SU-DHL-6 (cell line): Measurements from ENCODE around the gene AP1S3.

ENCODE experiments used
- H2AFZ ChIP-seq: fragments of 200-600 bp; sonication (generic); 2 replicates; pipeline ENCODE4 v1.6.1; 2014; ENCODE audit warnings: low read depth, mild to moderate bottlenecking, moderate library complexity, mixed read lengths, antibody characterized with exemption, low read length; ENCODE audit not compliant: severe bottlenecking
- H3F3A ChIP-seq: fragments of 200-600 bp; shearing (Covaris generic); 2 replicates; pipeline ENCODE4 v1.6.0; 2016; ENCODE audit warnings: antibody characterized with exemption, mild to moderate bottlenecking; ENCODE audit not compliant: insufficient read depth
- H3K27ac ChIP-seq: fragments of 200-600 bp; sonication (generic); 2 replicates; pipeline ENCODE4 v1.5.1; 2016; ENCODE audit warnings: low read depth, mild to moderate bottlenecking, low read length, moderate library complexity, mixed read lengths
- H3K27me3 ChIP-seq: fragments of 200-600 bp; sonication (generic), shearing (Covaris generic); 2 replicates; pipeline ENCODE4 v1.6.0; 2014; ENCODE audit warnings: mild to moderate bottlenecking, low read length
- H3K36me3 ChIP-seq: fragments of 200-600 bp; sonication (generic); 2 replicates; pipeline ENCODE4 v1.6.1; 2014; ENCODE audit warnings: mild to moderate bottlenecking, low read length, mixed read lengths
- H3K4me2 ChIP-seq: fragments of 300-600, 200-600 bp; shearing (Covaris generic), sonication (generic); 2 replicates; pipeline ENCODE4 v1.6.0; 2014; ENCODE audit warnings: low read length, low read depth, mild to moderate bottlenecking; ENCODE audit not compliant: poor library complexity, severe bottlenecking
- H3K4me3 ChIP-seq: fragments of 200-600 bp; sonication (generic); 2 replicates; pipeline ENCODE4 v1.5.1; 2014; ENCODE audit warnings: antibody characterized with exemption, low read length, mild to moderate bottlenecking, mixed read lengths; ENCODE audit not compliant: insufficient read depth, poor library complexity, severe bottlenecking
- H3K79me2 ChIP-seq: fragments of 200-600 bp; sonication (generic); 2 replicates; pipeline ENCODE4 v1.6.1; 2014; ENCODE audit warnings: mild to moderate bottlenecking, low read length, moderate library complexity; ENCODE audit not compliant: insufficient read depth
- H3K9ac ChIP-seq: fragments of 200-600 bp; sonication (generic); 2 replicates; pipeline ENCODE4 v1.7.0; 2014; ENCODE audit warnings: mild to moderate bottlenecking, low read length
- H3K9me2 ChIP-seq: fragments of 200-600 bp; sonication (generic); replicated peaks from 2 replicates; pipeline ENCODE4 v1.6.1; 2014; ENCODE audit warnings: low read length; ENCODE audit not compliant: insufficient read depth
- H3K9me3 ChIP-seq: fragments of 200-600 bp; sonication (generic); 2 replicates; pipeline ENCODE4 v1.6.1; 2014; ENCODE audit warnings: low read length, mixed read lengths; ENCODE audit not compliant: insufficient read depth
- H4K20me1 ChIP-seq: fragments of 200-600 bp; sonication (generic); 2 replicates; pipeline ENCODE4 v1.6.1; 2014; ENCODE audit warnings: low read depth, mild to moderate bottlenecking, antibody characterized with exemption, low read length, moderate library complexity, mixed read lengths
- CTCF ChIP-seq: fragments of 200-600 bp; sonication (generic); IDR thresholded peaks from one replicate; pipeline ENCODE4 v1.5.1; 2017; ENCODE audit warnings: antibody characterized with exemption, mild to moderate bottlenecking, low read length, moderate library complexity; ENCODE audit not compliant: insufficient read depth, poor library complexity, severe bottlenecking
- EZH2phosphoT487 ChIP-seq: fragments of 200-600 bp; sonication (generic), shearing (Covaris generic); conservative IDR thresholded peaks from 2 replicates; pipeline ENCODE4 v1.6.1; 2018; ENCODE audit warnings: mild to moderate bottlenecking, antibody characterized with exemption, low read length, moderate library complexity, mixed read lengths

The AP1S3 gene

GRCh38 chr2:223737207-223737606, 100.2 kb downstream of the AP1S3 start:
- H3K9me3 ChIP-seq, result no peaks in the 10 kb centered on the region
- H3K4me3 ChIP-seq, result no peak overlapping the region
- H3K9ac ChIP-seq, result no peak overlapping the region
- H3K9me2 ChIP-seq, result no peaks in the 10 kb centered on the region
- H3K27me3 ChIP-seq, result no peaks in the 10 kb centered on the region
- H4K20me1 ChIP-seq, result no peaks in the 10 kb centered on the region
- H3F3A ChIP-seq, result no peaks in the 10 kb centered on the region
- no peaks in the 10 kb centered on the region for H3K79me2 ChIP-seq
- no peak overlapping the region for H3K4me2 ChIP-seq
- H2AFZ ChIP-seq, result no peak overlapping the region
- H3K36me3 ChIP-seq, result no peaks in the 10 kb centered on the region
- TF ChIP-seq CTCF (no peak), EZH2phosphoT487 (no peak)
- no peak overlapping the region for H3K27ac ChIP-seq

DNA sequence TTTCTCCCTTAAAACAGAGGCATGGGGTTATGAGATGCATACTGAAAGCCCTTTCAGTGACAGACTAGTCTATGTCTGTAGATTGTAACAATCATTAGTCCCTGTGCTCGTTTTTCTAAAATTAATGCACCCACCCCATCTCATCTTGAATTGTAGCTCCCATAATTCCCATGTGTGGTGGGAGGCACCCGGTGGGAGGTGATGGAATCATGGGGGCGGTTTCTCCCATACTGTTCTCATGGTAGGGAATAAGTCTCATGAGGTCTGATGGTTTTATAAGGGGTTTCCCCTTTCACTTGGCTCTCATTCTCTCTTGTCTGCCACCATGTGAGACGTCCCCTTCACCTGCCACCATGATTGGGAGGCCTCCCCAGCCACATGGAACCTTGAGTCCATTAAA, 100.9 kb downstream of the AP1S3 start:
- Histone ChIP-seq H3K27ac (no peak overlapping the region), H3K9ac (no peak overlapping the region), H4K20me1 (no peaks in the 10 kb centered on the region), H3K9me3 (no peaks in the 10 kb centered on the region), H3F3A (no peaks in the 10 kb centered on the region), H3K36me3 (no peaks in the 10 kb centered on the region), H2AFZ (no peak overlapping the region), H3K9me2 (no peaks in the 10 kb centered on the region), H3K27me3 (no peaks in the 10 kb centered on the region), H3K4me3 (no peak overlapping the region), H3K4me2 (no peak overlapping the region), H3K79me2 (no peaks in the 10 kb centered on the region)
- TF ChIP-seq CTCF (no peak), EZH2phosphoT487 (no peak)

DNA sequence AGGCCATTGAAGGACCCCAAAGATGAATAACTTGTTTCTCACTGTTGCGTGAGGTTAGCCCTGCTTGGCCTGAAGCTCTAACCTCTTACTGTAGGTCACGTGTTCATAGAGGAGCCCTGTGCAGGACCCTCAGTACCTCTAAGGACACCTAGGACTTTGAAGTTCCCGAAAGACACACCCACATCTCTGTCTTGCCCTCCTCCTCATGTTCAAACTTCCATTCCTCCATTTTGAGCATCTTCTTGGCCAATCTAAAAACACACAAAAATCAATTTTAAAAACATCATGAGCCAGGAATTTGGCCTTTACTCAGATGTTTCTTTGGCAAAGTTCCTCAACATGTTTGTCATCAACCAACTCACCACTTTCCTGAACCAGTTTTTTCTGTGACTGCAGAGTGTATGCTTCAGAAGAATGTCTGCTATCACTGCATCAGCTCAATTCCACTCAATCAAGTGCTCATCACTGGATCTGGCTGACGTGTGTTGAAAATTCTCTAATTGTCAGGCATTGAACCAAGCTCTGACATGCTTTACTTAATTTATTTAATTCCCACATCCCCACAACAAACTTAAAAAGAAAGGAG, 101.6 kb downstream of the AP1S3 start:
- Histone ChIP-seq H3K27ac (no peak overlapping the region), H3K79me2 (no peaks in the 10 kb centered on the region), H3K36me3 (no peaks in the 10 kb centered on the region), H3K9ac (no peak overlapping the region), H3K27me3 (no peaks in the 10 kb centered on the region), H3K4me2 (no peak overlapping the region), H3K4me3 (no peak overlapping the region), H4K20me1 (no peaks in the 10 kb centered on the region), H3K9me3 (no peaks in the 10 kb centered on the region), H2AFZ (no peak overlapping the region), H3F3A (no peaks in the 10 kb centered on the region), H3K9me2 (no peaks in the 10 kb centered on the region)
- TF ChIP-seq EZH2phosphoT487 (no peak), CTCF (no peak)
